Transverse colon (tissue), 4 donors: ENCODE results near the gene SUZ12. TPM values are rescaled to one million over a fixed set of nuclear protein-coding genes. Genes with fewer than 3 reads are reported as not detected.

ENCODE experiments used
- DNase-seq: peaks from one replicate; pipeline ENCODE4 v3.0.0-alpha.2; 2019
- H3K27ac ChIP-seq, 4 donors: fragments of 200-600 bp; sonication (generic); 2 replicates each; pipeline ENCODE4 v1.5.1; 2016 to 2018; ENCODE audit warnings: inconsistent platforms in 4 of 4
- H3K27me3 ChIP-seq: fragments of 200-600 bp; sonication (generic); 2 replicates; pipeline ENCODE4 v1.5.1; 2017; ENCODE audit warnings: inconsistent platforms
- H3K36me3 ChIP-seq, 4 donors: fragments of 200-600 bp; sonication (generic); 2 replicates each; pipeline ENCODE4 v1.5.1; 2017 to 2019; ENCODE audit warnings: inconsistent platforms in 4 of 4
- H3K4me1 ChIP-seq, 4 donors: fragments of 200-600 bp; sonication (generic); 2 replicates each; pipeline ENCODE4 v1.5.1; 2017 to 2020; ENCODE audit warnings: inconsistent platforms in 4 of 4
- H3K4me3 ChIP-seq, 4 donors: fragments of 200-600 bp; sonication (generic); 1 replicate in 1 of 4; 2 replicates in 3 of 4; pipeline versions ENCODE4 v1.5.1 to v1.6.1; 2017 to 2019; ENCODE audit warnings: inconsistent platforms in 4 of 4
- H3K9me3 ChIP-seq, 2 donors: fragments of 200-600 bp; sonication (generic); 2 replicates each; pipeline ENCODE4 v1.5.1; 2017 to 2019; ENCODE audit warnings: inconsistent platforms in 2 of 2
- CTCF ChIP-seq, 5 experiments: fragments of 200-600 bp in 3 of 5; fragments of 450-650 bp in 2 of 5; sonication (generic) in 3 of 5; IDR thresholded peaks; 1 replicate in 2 of 5; 2 replicates in 3 of 5; pipeline ENCODE4 v1.5.1; 2016 to 2017; ENCODE audit warnings: antibody characterized with exemption in 5 of 5, inconsistent platforms in 3 of 5, mild to moderate bottlenecking in 2 of 5, moderate library complexity in 1 of 5
- EP300 ChIP-seq: sonication (generic); formaldehyde crosslinking; IDR thresholded peaks from one replicate; pipeline ENCODE4 v1.6.1; 2017; ENCODE audit warnings: antibody characterized with exemption, low read depth
- POLR2A ChIP-seq: fragments of 450-650 bp; IDR thresholded peaks from one replicate; pipeline ENCODE4 v1.6.1; 2016; ENCODE audit warnings: antibody characterized with exemption, mild to moderate bottlenecking, moderate library complexity
- POLR2AphosphoS5 ChIP-seq, 3 donors: sonication (generic); formaldehyde crosslinking; IDR thresholded peaks; one replicate each; pipeline ENCODE4 v1.6.1; 2016; ENCODE audit warnings: antibody characterized with exemption in 3 of 3
- WGBS, 2 donors: methylation state at CpG; one replicate each; pipeline ENCODE4 v1.1.5; 2018; ENCODE audit warnings: low coverage in 1 of 2; 5-methylcytosine and 5-hydroxymethylcytosine counted together
- in situ Hi-C, 4 donors: fragments of 200-750 bp; cut with MboI; loops; one replicate each; pipeline versions ENCODE4 v1.15.0 to v1.15.1; 2017; ENCODE audit warnings: low sequenced_read_pairs in 3 of 4, low pct_ligation_motif_present in 1 of 4, low pct_unique_long_range_greater_than_20kb in 1 of 4
- intact Hi-C: fragments of 100-400 bp; cut with DNase I; formaldehyde crosslinking; loops from one replicate; pipeline ENCODE4 v1.15.1; 2023; ENCODE audit warnings: low total_unique reads
- total RNA-seq, 4 donors: library from RNA; depleted of rRNA; stranded (reverse); fragments of >200 nt; gene quantifications; one replicate each; pipeline ENCODE4 v1.1.0, GENCODE V29; 2016

SUZ12 gene
- total RNA-seq, 4 donors from 2014 or later: 9.2 to 19.4 (median 14.8) TPM

- no peak overlapping the region for H3K4me3 ChIP-seq
- no peaks in the 10 kb centered on the region for H3K4me1 ChIP-seq
- WGBS, 2 donors: 89 to 90% methylated on average over 3 to 6 of the region's 6 CpGs
- no peak for DNase-seq
- no peak overlapping the region for H3K27ac ChIP-seq
- intact Hi-C loops (no loop called here), in situ Hi-C loops (no loop called here)
- no peaks in the 10 kb centered on the region for H3K27me3 ChIP-seq
- TF ChIP-seq POLR2A (no peak), EP300 (no peak), CTCF (IDR thresholded peaks at IDR 0.05) (no peak), POLR2AphosphoS5 (IDR thresholded peaks at IDR 0.05) (no peak)
- no peaks in the 10 kb centered on the region for H3K9me3 ChIP-seq
- H3K36me3 ChIP-seq: peaks cover 0 to 59% (median 28%) of the 10 kb centered on the region in 4 donors
Measured at GRCh38 chr17:31997005-31997404, 60.2 kb downstream of the SUZ12 start.

GRCh38 chr17:32006957-32007462 is 70.2 kb downstream of the SUZ12 start, which contains the start of gene LRRC37B:
LRRC37B (plus strand) TSS chr17:32007383; CDS start chr17:32021393, 14,010 bp downstream.
- H3K9me3 ChIP-seq: no peaks in the 10 kb centered on the region
- in situ Hi-C loops: no loop called here
- peak within 1 kb of the TSS; percentile 79 to 97 (median 84) for H3K4me3 ChIP-seq
- peak; percentile 88 to 99 (median 97) for TF ChIP-seq CTCF (IDR thresholded peaks at IDR 0.05)
- TF ChIP-seq POLR2A: peak; percentile 26
- TF ChIP-seq POLR2AphosphoS5 (IDR thresholded peaks at IDR 0.05): peak; percentile 78 to 80 (median 79)
- no peak for TF ChIP-seq EP300
- no peaks in the 10 kb centered on the region for H3K36me3 ChIP-seq
- 1% methylated on average over 36 of the region's 51 CpGs; no CpG with 5 or more reads in 1 of the 2 donors for WGBS, 2 donors
- H3K27me3 ChIP-seq: no peaks in the 10 kb centered on the region
- intact Hi-C loops: loop anchor here (5.0 kb wide), 1 partner anchor 135 kb away; the partner anchor contains the start of gene RHOT1
- H3K4me1 ChIP-seq: peaks cover 0 to 20% (median 17%) of the 10 kb centered on the region in 4 donors
- peak within 1 kb of the TSS; percentile 87 to 95 (median 88) for H3K27ac ChIP-seq
- peak; percentile 92 for DNase-seq

- WGBS, 2 donors: 0% methylated on average over 4 to 32 of the region's 80 CpGs
- Histone ChIP-seq H3K4me1 (peaks cover 0 to 20% (median 17%) of the 10 kb centered on the region in 4 donors), H3K4me3 (peak overlapping the region; percentile 79 to 97 (median 84)), H3K27me3 (no peaks in the 10 kb centered on the region), H3K36me3 (no peaks in the 10 kb centered on the region), H3K27ac (peak overlapping the region; percentile 87 to 95 (median 88)), H3K9me3 (no peaks in the 10 kb centered on the region)
- intact Hi-C loops: loop anchor here (5.0 kb wide), 1 partner anchor 135 kb away; the partner anchor contains the start of gene RHOT1
- DNase-seq: peak; percentile 28
- TF ChIP-seq POLR2AphosphoS5 (IDR thresholded peaks at IDR 0.05) (no peak), EP300 (no peak), POLR2A (no peak), CTCF (IDR thresholded peaks at IDR 0.05) (no peak)
- in situ Hi-C loops: no loop called here
Measured at GRCh38 chr17:32007463-32008298, 70.9 kb downstream of the SUZ12 start.

GRCh38 chr17:32009262-32009542 is 72.4 kb downstream of the SUZ12 start:
- no peak for DNase-seq
- peaks cover 0 to 20% (median 17%) of the 10 kb centered on the region in 4 donors for H3K4me1 ChIP-seq
- no peak overlapping the region for H3K27ac ChIP-seq
- intact Hi-C loops: loop anchor here (5.0 kb wide), 1 partner anchor 133 kb away; the partner anchor contains the start of gene RHOT1
- H3K4me3 ChIP-seq: peak overlapping the region in 1 of 4 donors; percentile 79
- H3K27me3 ChIP-seq: no peaks in the 10 kb centered on the region
- WGBS, 2 donors: 100% methylated on average over 2 of the region's 2 CpGs
- in situ Hi-C loops: no loop called here
- no peak for TF ChIP-seq POLR2AphosphoS5 (IDR thresholded peaks at IDR 0.05)
- TF ChIP-seq EP300: no peak
- TF ChIP-seq CTCF (IDR thresholded peaks at IDR 0.05): no peak
- no peak for TF ChIP-seq POLR2A
- no peaks in the 10 kb centered on the region for H3K9me3 ChIP-seq
- H3K36me3 ChIP-seq: no peaks in the 10 kb centered on the region
